HepG2 (cell line): Measurements from ENCODE around the gene ZFR.

ENCODE experiments used
- HDAC2 ChIP-seq: sonication (generic); formaldehyde crosslinking; IDR thresholded peaks from 2 replicates; pipeline ENCODE4 v1.4.0; 2020; ENCODE audit warnings: missing genetic modification reagents
- ZNF260 ChIP-seq: sonication (generic); formaldehyde crosslinking; IDR thresholded peaks from 2 replicates; pipeline ENCODE4 v1.4.0; 2020; ENCODE audit warnings: missing genetic modification reagents, low read depth, mild to moderate bottlenecking, borderline replicate concordance
- ZNF451 ChIP-seq: sonication (generic); formaldehyde crosslinking; IDR thresholded peaks from 2 replicates; pipeline ENCODE4 v1.5.0; 2020; ENCODE audit warnings: mild to moderate bottlenecking, missing genetic modification reagents
- ZNF558 ChIP-seq: sonication (generic); formaldehyde crosslinking; IDR thresholded peaks from 2 replicates; pipeline ENCODE4 v1.9.0; 2022; ENCODE audit warnings: mild to moderate bottlenecking, missing genetic modification reagents, borderline replicate concordance
- ZNF761 ChIP-seq: sonication (generic); formaldehyde crosslinking; conservative IDR thresholded peaks from 2 replicates; pipeline ENCODE4 v1.4.0; 2020; ENCODE audit warnings: mild to moderate bottlenecking, missing genetic modification reagents

DNA sequence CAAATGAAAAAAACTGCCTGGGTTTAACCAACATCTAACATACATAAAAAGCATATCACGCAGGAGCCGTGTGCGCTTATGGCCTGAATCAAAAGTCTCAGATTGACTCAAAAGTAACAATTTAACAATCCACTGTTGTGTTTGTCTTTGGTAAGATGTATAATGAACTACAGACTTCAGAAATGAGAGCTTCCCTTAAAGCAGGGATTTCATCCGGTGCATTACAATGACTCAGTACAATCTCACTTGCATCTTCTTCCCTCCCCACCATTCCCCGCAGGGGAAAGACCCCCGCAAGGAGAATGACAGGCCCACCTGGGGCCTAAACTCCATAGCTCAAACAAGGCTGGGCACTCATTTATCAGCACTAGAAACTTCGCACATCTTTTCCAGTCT, 1.4 kb downstream of the ZFR start:
- TF ChIP-seq ZNF558 (CRISPR knock-in tag) (no peak), ZNF761 (CRISPR knock-in tag) (no peak), ZNF451 (CRISPR knock-in tag) (no peak), HDAC2 (CRISPR knock-in tag) (no peak), ZNF260 (CRISPR knock-in tag) (no peak)
